Testis (tissue), 2 donors: ENCODE data around the gene GPR62.
"Not testable (repeated sequence)": the region's sequence is repeated elsewhere in the genome, so short reads cannot be mapped to it uniquely, and the experiment has no call there.

Experiments
- POLR2A ChIP-seq: fragments of 450-650 bp; IDR thresholded peaks from one replicate; pipeline ENCODE4 v1.6.1; 2017; ENCODE audit warnings: antibody characterized with exemption, mild to moderate bottlenecking, moderate library complexity
- TF ChIP-seq, protein P1 (sequence below), 3 experiments: fragments of 450-650 bp in 2 of 3; fragments of 200-600 bp in 1 of 3; sonication (generic) in 1 of 3; IDR thresholded peaks; one replicate each; pipeline ENCODE4 v1.5.1; 2016 to 2019; ENCODE audit warnings: antibody characterized with exemption in 3 of 3, mild to moderate bottlenecking in 2 of 3, moderate library complexity in 1 of 3

DNA sequence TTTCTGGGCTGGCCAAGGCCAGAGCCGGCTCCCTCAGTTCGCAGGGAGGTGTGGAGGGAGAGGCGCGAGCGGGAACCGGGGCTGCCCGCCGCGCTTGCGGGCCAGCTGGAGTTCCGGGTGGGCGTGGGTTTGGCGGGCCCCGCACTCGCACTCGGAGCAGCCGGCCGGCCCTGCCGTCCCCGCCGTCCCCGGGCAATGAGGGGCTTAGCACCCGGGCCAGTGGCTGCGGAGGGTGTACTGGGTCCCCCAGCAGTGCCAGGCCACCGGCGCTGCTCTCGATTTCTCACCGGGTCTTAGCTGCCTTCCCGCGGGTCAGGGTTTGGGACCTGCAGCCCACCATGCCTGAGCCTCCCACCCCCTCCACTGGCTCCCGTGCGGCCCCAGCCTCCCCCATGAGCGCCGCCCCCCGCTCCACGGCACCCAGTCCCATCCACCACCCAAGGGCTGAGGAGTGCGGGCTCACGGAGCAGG lies 35.4 kb downstream of the GPR62 start:
- TF ChIP-seq, protein P1, sequence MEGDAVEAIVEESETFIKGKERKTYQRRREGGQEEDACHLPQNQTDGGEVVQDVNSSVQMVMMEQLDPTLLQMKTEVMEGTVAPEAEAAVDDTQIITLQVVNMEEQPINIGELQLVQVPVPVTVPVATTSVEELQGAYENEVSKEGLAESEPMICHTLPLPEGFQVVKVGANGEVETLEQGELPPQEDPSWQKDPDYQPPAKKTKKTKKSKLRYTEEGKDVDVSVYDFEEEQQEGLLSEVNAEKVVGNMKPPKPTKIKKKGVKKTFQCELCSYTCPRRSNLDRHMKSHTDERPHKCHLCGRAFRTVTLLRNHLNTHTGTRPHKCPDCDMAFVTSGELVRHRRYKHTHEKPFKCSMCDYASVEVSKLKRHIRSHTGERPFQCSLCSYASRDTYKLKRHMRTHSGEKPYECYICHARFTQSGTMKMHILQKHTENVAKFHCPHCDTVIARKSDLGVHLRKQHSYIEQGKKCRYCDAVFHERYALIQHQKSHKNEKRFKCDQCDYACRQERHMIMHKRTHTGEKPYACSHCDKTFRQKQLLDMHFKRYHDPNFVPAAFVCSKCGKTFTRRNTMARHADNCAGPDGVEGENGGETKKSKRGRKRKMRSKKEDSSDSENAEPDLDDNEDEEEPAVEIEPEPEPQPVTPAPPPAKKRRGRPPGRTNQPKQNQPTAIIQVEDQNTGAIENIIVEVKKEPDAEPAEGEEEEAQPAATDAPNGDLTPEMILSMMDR (IDR thresholded peaks at IDR 0.05): not testable (repeated sequence)
- not testable (repeated sequence) for TF ChIP-seq POLR2A
